Measurements from ENCODE around the gene SETBP1.
"Not testable (repeated sequence)": the region's sequence is repeated elsewhere in the genome, so short reads cannot be mapped to it uniquely, and the experiment has no call there.

SETBP1 gene

DNA sequence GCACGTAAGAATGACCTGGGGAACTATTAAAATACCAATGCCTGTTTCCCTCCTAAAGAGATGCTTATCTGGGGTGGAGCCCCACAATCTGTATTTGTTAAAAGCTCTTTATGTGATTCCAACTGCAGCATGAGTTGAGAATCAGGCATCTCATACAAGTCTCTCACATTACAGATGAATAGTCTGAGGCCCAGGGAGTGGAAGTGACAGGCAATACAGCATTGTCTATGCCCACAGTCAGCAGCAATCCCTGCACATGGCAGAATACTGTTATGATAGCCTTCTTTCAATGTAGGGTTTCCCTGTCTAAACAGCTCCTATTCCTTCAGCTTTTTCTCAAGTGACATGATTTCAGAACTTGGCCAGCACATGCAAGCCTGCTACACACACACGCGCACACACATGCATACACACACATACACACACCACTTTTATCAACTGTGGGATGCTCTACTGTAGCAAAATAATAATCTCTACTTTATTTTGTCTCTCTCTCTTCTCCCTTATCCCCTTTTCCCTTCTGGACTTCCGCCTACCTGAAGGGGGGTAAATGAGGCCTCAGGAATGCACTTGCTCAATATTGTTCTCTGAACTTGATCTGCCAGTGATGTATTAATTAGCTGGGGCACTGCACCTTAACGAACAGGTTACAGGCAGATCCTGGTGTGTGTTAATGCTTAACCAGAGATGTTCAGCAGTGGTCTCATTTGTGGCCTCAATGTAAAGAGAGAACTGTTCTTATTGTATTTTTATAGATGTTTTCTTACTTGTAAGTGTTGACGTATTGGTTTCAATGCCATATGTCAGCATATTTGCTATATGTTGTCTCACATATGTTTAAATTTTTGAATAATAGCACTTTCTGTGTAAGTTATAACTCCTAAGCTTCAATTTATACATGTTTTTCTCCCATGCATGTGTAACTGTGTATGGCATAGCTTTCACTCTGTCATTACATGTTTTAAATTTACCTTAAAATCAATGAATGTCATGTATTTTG is 116.0 kb downstream of the SETBP1 start:
- no peak for DNase-seq

DNA sequence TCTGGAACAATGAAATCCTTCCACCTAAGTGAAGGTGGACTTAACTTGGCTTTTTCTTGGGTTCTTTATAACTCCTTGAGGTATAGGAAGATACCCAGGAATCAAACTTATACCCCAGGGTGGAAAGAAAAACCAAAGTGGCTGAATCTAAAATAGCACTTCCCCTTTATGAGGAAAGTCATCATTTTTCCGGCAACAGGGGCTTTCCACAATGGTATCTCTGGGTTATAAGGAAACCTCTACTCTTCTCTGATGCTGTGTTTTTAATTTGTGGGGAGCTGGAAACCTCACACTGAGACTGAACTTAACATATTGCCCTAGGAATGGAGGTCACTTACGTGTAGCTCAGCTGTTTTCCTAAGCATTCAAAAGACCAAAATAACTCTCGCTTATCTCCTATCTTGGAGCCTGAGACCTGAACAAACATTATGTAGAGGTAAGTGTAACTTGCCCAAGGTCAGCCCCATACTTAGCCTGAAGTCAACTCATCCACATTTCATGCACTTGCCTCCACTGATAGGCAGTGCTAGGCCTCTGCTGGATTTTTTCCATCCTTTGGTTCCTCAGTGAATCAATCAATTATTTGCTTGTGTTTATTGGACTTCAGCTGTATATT is 117.9 kb downstream of the SETBP1 start:
- DNase-seq: no peak

DNA sequence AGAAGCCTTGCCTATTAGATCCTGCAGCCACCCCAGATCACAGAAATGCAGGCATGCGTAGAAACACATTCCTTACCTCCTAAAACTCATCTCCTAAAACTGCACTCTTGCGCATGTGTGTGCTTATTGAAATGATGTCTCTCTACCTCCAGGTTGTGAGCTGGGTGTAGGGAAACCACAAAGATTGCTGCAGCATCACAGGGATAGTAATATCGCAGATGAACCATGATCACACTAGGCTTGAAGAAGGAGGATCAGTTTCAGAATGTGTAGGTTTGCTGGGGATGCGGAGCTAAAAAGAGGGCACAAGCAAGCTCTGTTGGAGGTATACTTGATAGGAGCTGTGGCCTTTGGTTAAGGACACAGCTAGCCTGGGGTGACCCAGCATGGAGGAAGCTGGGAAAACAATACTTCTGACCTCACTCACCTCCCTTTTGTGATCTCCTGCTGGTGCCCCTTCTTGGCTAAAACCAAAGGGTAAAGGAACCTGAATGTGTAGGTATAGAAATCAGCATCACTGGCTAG is 118.8 kb downstream of the SETBP1 start:
- no peak for DNase-seq

- peak; percentile 16 for DNase-seq
These were observed 119.3 kb downstream of the SETBP1 start for GRCh38 chr18:44799907-44800421.

DNA sequence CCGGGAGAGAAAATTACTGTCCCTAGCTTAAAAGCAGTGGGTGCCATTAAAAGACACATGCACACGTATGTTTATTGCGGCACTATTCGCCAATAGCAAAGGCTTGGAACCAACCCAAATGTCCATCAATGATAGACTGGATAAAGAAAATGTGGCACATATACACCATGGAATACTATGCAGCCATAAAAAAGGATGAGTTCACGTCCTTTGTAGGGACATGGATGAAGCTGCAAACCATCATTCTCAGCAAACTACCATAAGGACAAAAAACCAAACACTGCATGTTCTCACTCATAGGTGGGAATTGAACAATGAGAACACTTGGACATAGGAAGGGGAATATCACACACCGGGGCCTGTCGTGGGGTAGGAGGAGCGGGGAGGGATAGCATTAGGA is 120.1 kb downstream of the SETBP1 start:
- DNase-seq: not testable (repeated sequence)

DNA sequence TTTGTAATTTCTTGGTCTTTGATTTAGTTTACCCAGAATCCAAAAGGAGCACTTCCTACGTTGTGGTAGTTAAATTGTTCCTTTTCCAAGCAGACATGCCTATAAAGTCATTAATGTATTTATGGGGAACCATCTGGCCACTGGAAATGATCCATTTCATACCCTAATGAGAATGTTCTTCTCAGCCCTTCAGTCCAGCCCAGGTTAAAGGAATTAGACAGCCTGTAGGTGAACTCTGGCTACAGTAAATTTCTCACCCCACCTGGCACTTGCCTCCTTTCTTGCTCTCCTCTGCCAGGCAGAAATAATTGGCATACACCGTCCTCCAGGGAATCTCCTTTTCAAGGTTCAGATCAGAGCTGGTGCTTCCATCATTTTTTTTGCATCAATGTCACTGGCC is 121.1 kb downstream of the SETBP1 start:
- no peak for DNase-seq

- no peak for DNase-seq
These were observed 121.8 kb downstream of the SETBP1 start for GRCh38 chr18:44802508-44802907.

DNA sequence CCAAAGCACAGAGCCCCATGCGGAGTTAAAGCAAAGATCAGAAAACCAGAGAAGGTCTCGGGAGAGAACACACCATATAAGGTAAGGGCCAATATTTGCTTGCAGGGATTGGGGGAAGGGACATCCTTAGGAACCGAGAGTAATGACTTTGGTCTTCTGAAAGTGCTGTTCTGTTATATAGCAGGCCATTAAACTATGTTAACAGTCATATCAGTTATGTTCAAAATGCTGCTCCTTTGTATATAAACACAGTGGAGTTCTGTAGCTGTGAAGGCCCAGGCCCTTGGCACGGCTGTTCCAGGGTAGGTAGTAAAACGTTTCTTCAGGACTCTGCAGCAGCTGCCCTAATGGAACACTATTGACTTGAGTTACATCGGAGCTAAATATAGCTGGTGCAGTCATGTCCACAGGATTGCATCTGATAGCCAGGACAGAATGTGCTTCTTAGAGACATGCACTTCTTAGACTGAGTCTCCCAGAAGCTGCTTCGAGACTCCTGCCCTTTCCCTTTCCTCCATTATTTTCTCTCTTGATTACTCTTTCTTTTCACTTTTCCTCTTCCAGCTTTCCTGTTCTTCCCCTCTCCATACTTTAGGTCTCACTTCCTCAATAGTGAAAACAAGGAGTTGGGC is 122.4 kb downstream of the SETBP1 start:
- no peak for DNase-seq

GRCh38 chr18:44804033-44804432 is 123.3 kb downstream of the SETBP1 start:
- DNase-seq: no peak

- DNase-seq: no peak
These were observed 124.5 kb downstream of the SETBP1 start for GRCh38 chr18:44805176-44805575.

DNA sequence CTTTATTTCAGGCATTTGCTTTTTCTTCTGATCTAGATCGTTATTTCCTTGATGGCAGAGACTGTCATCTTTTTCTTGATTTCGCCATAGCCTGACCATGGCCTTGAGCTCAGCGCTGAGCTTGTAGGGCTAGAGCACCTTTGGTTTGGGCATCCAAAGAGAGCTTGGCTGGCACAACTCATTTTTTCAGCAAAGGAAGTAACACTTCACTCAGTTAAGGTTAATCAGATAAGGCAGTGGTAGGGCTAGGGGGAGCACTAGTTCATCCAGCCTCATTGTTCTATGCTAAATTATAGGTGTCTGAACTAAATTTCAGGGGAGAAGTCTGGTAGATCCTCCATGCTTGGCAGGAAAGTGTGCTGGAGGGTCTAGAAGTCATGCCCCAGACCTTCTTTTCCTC is 125.0 kb downstream of the SETBP1 start:
- DNase-seq: peak; percentile 30

- DNase-seq: no peak
These were observed 127.1 kb downstream of the SETBP1 start for GRCh38 chr18:44807766-44808165.

GRCh38 chr18:44811572-44812125 is 131.0 kb downstream of the SETBP1 start:
- no peak for DNase-seq

DNA sequence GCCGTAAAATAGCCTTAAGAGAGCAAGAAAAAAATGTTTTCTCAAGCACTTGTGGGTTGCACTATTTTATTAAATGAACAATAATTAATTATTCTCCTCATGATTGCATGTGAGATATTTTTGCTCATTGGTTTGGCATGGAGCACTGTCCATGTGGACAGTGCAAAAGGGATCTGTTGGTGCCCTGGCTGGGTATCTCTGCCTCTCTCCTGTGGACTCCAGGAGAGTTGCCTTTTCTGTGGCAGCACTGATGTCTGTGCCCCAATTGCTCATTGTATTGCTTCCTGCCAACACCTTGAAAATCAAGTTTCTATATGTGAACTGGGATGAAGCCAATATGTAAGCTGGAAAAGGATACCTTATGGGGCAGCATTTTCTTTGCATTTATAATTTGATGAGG is 131.7 kb downstream of the SETBP1 start:
- no peak for DNase-seq

GRCh38 chr18:44813586-44813985 is 132.9 kb downstream of the SETBP1 start:
- DNase-seq: no peak

- no peak for DNase-seq
These were observed 134.4 kb downstream of the SETBP1 start for GRCh38 chr18:44815108-44815507.

DNA sequence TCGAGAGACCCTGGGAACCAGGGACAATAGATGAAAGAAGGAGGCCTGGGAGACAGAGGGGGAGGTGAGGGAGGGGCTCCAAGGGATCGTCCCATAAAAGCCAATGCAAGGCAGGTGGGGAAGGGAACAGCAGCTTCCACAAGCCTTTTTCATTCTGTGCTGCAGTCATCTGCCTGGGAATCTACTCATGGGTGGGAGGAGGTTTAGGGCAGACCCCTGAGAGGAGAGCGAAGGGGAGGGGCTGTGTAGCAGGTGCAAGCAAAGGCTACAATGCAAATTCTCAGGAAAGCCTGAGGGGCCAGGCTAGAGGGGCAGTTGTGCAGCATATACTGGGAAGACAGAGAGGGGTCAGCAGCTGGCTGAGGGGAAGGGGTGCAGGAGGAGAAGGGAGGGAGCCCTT is 135.4 kb downstream of the SETBP1 start:
- DNase-seq: no peak

DNA sequence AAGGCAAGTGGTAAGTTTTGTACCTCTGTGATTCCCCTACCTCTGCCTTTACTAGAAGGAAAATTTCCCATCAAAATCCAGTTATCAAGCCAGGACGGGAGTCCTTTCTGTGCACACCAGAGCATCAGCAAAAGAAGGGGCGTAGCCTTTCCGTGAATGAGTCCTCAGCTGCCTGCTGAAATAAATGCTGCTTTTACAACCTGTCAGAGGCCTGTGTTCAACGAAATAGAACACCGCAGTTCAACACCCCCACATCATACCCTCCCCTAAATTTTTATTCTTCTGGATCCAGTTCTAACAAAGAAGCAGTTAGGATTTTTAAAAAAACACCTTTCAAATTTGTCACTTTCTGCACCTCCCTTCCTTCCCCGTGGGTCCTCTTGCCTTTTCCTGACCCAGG is 135.8 kb downstream of the SETBP1 start:
- no peak for DNase-seq

DNA sequence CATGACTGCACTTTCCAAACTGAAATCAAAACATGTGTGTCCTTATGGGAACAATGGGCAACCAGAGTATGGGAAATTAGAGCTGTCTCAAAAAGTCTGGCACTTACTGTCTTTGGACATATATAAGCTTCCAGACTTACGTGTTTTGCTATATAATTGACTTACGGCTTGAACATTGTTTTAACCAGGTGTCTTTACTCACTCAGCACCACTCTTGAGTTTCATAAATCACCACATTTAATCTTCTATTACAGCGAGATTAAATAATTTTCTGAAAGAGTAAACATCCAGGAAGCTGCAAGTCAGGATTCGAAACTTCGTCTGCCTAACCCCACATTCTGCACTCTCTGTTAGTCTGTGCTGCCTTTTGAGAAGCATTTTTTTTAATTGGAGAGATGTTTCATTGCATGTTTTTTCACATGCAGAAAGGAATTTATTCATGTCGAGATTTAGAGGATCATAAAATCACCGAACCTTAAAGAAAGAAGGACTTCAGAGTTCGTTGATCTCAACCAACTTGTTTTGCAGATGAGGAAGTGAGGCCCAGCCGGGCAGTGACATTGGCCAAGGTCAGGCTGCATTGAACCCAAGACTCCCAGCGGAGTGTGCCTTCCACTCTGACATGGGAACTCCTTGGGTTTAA is 137.3 kb downstream of the SETBP1 start:
- no peak for DNase-seq

DNA sequence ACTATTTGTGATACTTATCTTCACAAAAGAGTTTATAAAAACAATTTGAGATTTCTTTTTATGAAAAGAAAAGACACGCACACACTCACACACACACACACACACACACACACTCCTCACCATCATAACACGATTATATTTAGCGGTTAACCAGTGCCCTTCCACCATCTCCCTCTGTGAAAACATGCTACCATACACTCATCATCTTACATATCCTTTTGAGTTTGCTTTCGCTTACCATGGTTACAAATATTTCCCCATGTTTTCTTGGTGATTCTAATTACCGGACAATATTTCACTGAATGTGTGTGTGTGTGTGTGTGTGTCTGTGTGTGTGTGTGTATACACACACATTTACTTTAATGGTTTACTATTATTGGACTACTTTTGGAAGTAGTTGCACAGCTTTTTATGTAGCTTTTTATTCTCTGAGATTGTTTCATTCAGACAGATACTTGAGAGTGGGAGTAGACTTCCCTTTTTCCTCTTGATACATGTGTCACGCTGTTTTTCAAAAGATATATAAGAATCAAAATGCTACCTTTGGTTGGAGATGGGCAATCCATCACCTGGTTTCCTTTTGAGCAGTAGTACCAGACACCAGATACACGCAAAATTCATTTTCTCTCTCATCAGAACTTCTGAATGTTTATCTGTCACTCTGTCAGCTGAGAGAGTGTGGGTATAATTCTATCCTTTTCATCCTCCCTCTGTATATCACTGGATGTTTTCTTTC is 138.1 kb downstream of the SETBP1 start:
- DNase-seq: no peak

GRCh38 chr18:44819944-44820510 is 139.3 kb downstream of the SETBP1 start:
- DNase-seq: no peak
